Neutrophil (primary cell): ENCODE measurements around the gene METTL26.
A peak's percentile ranks its signal among the peaks of the same experiment; 100 is the strongest.

ENCODE experiments used
- H3K27ac ChIP-seq: fragments of 200-600 bp; sonication (generic); 2 replicates; pipeline ENCODE4 v1.5.1; 2016; ENCODE audit warnings: mild to moderate bottlenecking, moderate library complexity
- H3K27me3 ChIP-seq: fragments of 200-600 bp; sonication (generic); 2 replicates; pipeline ENCODE4 v1.6.0; 2016; ENCODE audit warnings: mild to moderate bottlenecking
- H3K36me3 ChIP-seq: fragments of 200-600 bp; sonication (generic); 2 replicates; pipeline ENCODE4 v1.5.1; 2017
- H3K4me1 ChIP-seq, 2 experiments: fragments of 200-600 bp in 1 of 2; sonication (generic) in 1 of 2; 1 replicate in 1 of 2; 2 replicates in 1 of 2; pipeline versions ENCODE4 v1.5.1 to v1.6.1; 2013 to 2016; ENCODE audit warnings: low read depth in 1 of 2, low read length in 1 of 2, mild to moderate bottlenecking in 1 of 2, moderate library complexity in 1 of 2; ENCODE audit not compliant: control insufficient read depth in 1 of 2, insufficient read depth in 1 of 2
- H3K4me3 ChIP-seq, 2 experiments: fragments of 200-600 bp in 1 of 2; sonication (generic) in 1 of 2; 1 replicate in 1 of 2; 2 replicates in 1 of 2; pipeline ENCODE4 v1.5.1; 2013 to 2016; ENCODE audit warnings: low read depth in 1 of 2, low read length in 1 of 2, mild to moderate bottlenecking in 1 of 2, moderate library complexity in 1 of 2
- H3K9me3 ChIP-seq: fragments of 200-600 bp; sonication (generic); 2 replicates; pipeline ENCODE4 v1.5.1; 2016
- CTCF ChIP-seq: fragments of 200-600 bp; sonication (generic); IDR thresholded peaks from 2 replicates; pipeline ENCODE4 v1.5.1; 2016; ENCODE audit warnings: antibody characterized with exemption

Gene METTL26

GRCh38 chr16:636206-637080 lies at the start of gene METTL26:
Gene METTL26, minus strand, starts transcription at chr16:636305. Its CDS starts 15 bp downstream, at chr16:636290.
- peaks cover 19 to 30% of the 10 kb centered on the region in 2 experiments for H3K4me1 ChIP-seq
- H3K27me3 ChIP-seq, result peaks cover 9% of the 10 kb centered on the region
- H3K36me3 ChIP-seq, result peaks cover 8% of the 10 kb centered on the region
- H3K9me3 ChIP-seq, result no peaks in the 10 kb centered on the region
- H3K27ac ChIP-seq, result peak within 1 kb of the TSS; percentile 89
- H3K4me3 ChIP-seq, result peak within 1 kb of the TSS; percentile 75 to 97
- TF ChIP-seq CTCF, result peak; percentile 67

DNA sequence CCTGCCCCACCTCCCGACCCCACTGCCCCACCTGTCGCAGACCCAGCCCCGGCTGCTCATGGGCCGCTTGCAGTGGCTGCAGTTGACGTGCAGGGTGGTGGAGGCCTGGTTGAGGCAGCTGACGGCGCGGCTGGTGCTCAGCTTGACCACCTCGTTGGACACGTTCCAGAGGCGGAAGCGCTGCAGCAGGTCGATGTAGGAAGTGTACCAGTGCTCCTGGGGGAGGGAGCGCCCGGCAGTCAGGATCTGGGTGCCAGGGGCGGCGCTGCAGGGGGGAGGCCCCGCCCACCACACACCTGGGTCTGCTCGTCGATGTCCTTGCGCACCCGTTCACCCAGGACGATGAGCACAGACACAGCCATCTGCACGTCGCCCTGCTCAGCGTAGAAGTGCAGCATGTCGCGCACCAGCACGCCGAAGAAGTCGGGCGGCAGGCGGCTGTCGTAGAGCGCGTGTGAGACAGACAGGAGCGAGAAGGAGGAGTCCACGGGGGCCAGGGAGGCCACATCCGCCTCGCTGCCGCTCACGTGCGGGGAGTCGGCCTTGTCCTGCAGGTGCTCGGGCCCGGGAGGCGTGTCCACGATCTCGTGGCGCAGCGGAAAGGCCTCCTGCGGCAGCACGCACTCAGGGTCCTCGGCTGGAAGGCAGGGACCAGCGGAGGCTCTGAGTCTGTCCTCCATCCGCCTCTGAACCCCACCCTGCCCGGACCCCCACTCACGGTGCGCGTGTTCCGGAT lies 49.0 kb upstream of the METTL26 start:
- H3K9me3 ChIP-seq, result no peaks in the 10 kb centered on the region
- H3K4me3 ChIP-seq, result peak overlapping the region in 1 of 2 experiments; percentile 82
- no peak for TF ChIP-seq CTCF
- H3K27me3 ChIP-seq, result no peaks in the 10 kb centered on the region
- H3K27ac ChIP-seq, result peak overlapping the region; percentile 88
- H3K4me1 ChIP-seq, result peaks cover 43 to 49% of the 10 kb centered on the region in 2 experiments
- peaks cover 20% of the 10 kb centered on the region for H3K36me3 ChIP-seq

DNA sequence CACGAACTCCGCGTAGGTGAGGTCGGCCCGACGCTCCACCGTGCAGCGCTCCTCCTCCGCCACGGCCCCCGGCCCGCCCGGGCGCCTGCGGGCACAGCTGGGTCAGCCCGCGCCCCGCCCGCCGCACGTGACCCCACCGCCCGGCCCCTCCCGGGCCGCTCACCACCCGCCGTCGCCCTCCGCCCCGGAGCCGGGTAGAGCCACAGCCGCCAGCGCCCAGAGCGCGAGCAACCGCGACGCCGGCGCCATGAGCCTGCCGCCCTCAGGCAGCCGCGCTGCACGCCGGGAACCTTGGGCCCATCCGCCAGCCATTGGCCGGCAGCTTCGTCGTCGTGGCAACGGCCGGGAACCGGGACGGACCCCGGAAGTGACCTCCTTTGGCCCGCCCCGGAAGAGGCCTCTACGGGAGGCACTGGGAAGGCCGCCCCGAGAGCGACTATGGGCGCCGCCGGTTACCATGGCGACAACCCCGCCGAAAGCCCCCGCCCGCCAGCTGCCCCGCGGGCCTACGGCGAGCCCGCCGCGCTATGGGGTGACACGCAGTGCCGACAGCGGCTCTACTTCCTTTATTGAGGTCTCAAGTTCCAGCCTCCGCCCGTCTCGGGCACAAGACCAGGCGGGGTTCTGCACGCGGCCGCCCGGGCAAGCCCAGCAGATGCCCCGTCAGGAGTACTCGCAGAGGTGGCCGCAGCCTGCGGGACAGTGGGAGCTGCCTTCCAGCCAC lies 48.1 kb upstream of the METTL26 start, which contains the start of gene JMJD8:
TSS of gene JMJD8 (minus strand) at position 264 of the 724 bp plus-strand sequence. CDS start at position 249, 15 bp downstream.
- Histone ChIP-seq H3K27me3 (no peaks in the 10 kb centered on the region), H3K4me1 (peaks cover 35 to 50% of the 10 kb centered on the region in 2 experiments), H3K27ac (peak within 1 kb of the TSS; percentile 88), H3K36me3 (peaks cover 20% of the 10 kb centered on the region), H3K9me3 (no peaks in the 10 kb centered on the region), H3K4me3 (peak within 1 kb of the TSS; percentile 81 to 82)
- TF ChIP-seq CTCF, result no peak

- H3K9me3 ChIP-seq, result no peaks in the 10 kb centered on the region
- peaks cover 20% of the 10 kb centered on the region for H3K36me3 ChIP-seq
- TF ChIP-seq CTCF, result no peak
- H3K4me1 ChIP-seq, result peaks cover 33 to 53% of the 10 kb centered on the region in 2 experiments
- peak overlapping the region; percentile 88 for H3K27ac ChIP-seq
- no peaks in the 10 kb centered on the region for H3K27me3 ChIP-seq
- H3K4me3 ChIP-seq, result peak overlapping the region; percentile 81 to 82
These were observed 47.4 kb upstream of the METTL26 start for GRCh38 chr16:683396-684070.
